ENCODE data around the gene OR4D10.

Gene OR4D10

GRCh38 chr11:59528711-59529110 is 55.6 kb downstream of the OR4D10 start:
- DNase-seq (ENCODE audit: low spot score), result no peak

Measured in activated CD4-positive, alpha-beta T cell treated with anti-CD3 and anti-CD28 coated beads, Interleukin-2, Interleukin-4, amounts not matched to agents 100 ng/mL and 50 ng/mL, durations not matched to agents 16 hours and 8 hours (primary cell).